K562 (cell line): ENCODE measurements around the gene GRIP1.

Experiments
- CTCF ChIP-seq, 3 experiments: IDR thresholded peaks in 2 of 3; conservative IDR thresholded peaks in 1 of 3; 2 replicates each; pipeline ENCODE4 v1.5.1; 2011 to 2012; ENCODE audit warnings: low read length in 3 of 3, mild to moderate bottlenecking in 3 of 3, control low read depth in 2 of 3, improper control_type of control experiment in 1 of 3, inconsistent platforms in 1 of 3, low read depth in 1 of 3, mixed read lengths in 1 of 3, moderate library complexity in 1 of 3; ENCODE audit not compliant: insufficient read depth in 2 of 3
- EZH2 ChIP-seq: IDR thresholded peaks from 2 replicates; pipeline ENCODE4 v1.6.1; 2012; ENCODE audit warnings: low read depth, mild to moderate bottlenecking, inconsistent platforms, low read length, borderline replicate concordance
- NR2C2 ChIP-seq, 2 experiments: fragments of 200-800 bp in 1 of 2; sonication (Bioruptor generic) in 1 of 2; sonication (generic) in 1 of 2; formaldehyde crosslinking in 1 of 2; IDR thresholded peaks; 2 replicates each; pipeline versions ENCODE4 v1.6.1 to v1.8.0; 2016 to 2022; ENCODE audit warnings: mild to moderate bottlenecking in 1 of 2, missing compliant biosample characterization in 1 of 2, missing genetic modification characterization in 1 of 2, missing genetic modification reagents in 1 of 2
- NR3C1 ChIP-seq: sonication (generic); formaldehyde crosslinking; IDR thresholded peaks from 2 replicates; pipeline ENCODE4 v1.8.1; 2022; ENCODE audit warnings: missing genetic modification reagents
- REST ChIP-seq, 2 experiments: fragments of 450-650 bp; formaldehyde crosslinking in 1 of 2; IDR thresholded peaks; 2 replicates each; pipeline versions ENCODE4 v1.4.0 to v1.6.1; 2014 to 2020; ENCODE audit warnings: mild to moderate bottlenecking in 2 of 2, borderline replicate concordance in 1 of 2, low read depth in 1 of 2

GRCh38 chr12:66359300-66359699, 319.6 kb downstream of the GRIP1 start:
- TF ChIP-seq EZH2 (no peak), NR2C2 (CRISPR knock-in tag; IDR thresholded peaks at IDR 0.05) (no peak), NR2C2 (tag; IDR thresholded peaks at IDR 0.05) (no peak), NR3C1 (CRISPR knock-in tag) (no peak), REST (IDR thresholded peaks at IDR 0.05; ENCODE audit: borderline replicate concordance) (no peak), REST (CRISPR knock-in tag; IDR thresholded peaks at IDR 0.05; ENCODE audit: low read depth) (no peak), CTCF (IDR thresholded peaks at IDR 0.05 in 2 of 3, conservative IDR thresholded peaks at IDR 0.05 in 1 of 3; ENCODE audit: insufficient read depth in 2 of 3, low read depth in 1 of 3, low read length in 3 of 3) (no peak)
